CD14-positive monocyte (primary cell): ENCODE measurements around the gene HOXA13. TPM values are rescaled to one million over a fixed set of nuclear protein-coding genes. Genes with fewer than 3 reads are reported as not detected.
A peak's percentile ranks its signal among the peaks of the same experiment; 100 is the strongest.

Source experiments
- DNase-seq, 3 donors: peaks; one replicate each; pipeline ENCODE4 v3.0.0-alpha.2; 2011 to 2022
- H2AFZ ChIP-seq: 2 replicates; pipeline ENCODE4 v1.6.0; 2012; ENCODE audit warnings: mild to moderate bottlenecking, low read depth, low read length, inconsistent platforms; ENCODE audit not compliant: insufficient read depth, poor library complexity, severe bottlenecking
- H3K27ac ChIP-seq, 2 donors: 1 replicate in 1 of 2; 2 replicates in 1 of 2; pipeline ENCODE4 v1.5.1; 2012 to 2013; ENCODE audit warnings: low read length in 2 of 2, control low read depth in 1 of 2, inconsistent platforms in 1 of 2, low read depth in 1 of 2, mild to moderate bottlenecking in 1 of 2
- H3K27me3 ChIP-seq, 2 donors: one replicate each; pipeline versions ENCODE4 v1.6.0 to v1.6.1; 2011 to 2013; ENCODE audit warnings: low read length in 2 of 2; ENCODE audit not compliant: control insufficient read depth in 2 of 2, insufficient read depth in 2 of 2
- H3K36me3 ChIP-seq, 2 donors: replicated peaks in 1 of 2; 1 replicate in 1 of 2; 2 replicates in 1 of 2; pipeline versions ENCODE4 v1.5.1 to v1.6.1; 2012 to 2013; ENCODE audit warnings: low read length in 2 of 2, control low read depth in 1 of 2, inconsistent platforms in 1 of 2, mild to moderate bottlenecking in 1 of 2; ENCODE audit not compliant: insufficient read depth in 2 of 2, control insufficient read depth in 1 of 2
- H3K4me1 ChIP-seq, 2 donors: 1 replicate in 1 of 2; 2 replicates in 1 of 2; pipeline versions ENCODE4 v1.5.1 to v1.6.1; 2012 to 2013; ENCODE audit warnings: low read length in 2 of 2, control low read depth in 1 of 2, inconsistent platforms in 1 of 2, mild to moderate bottlenecking in 1 of 2, moderate library complexity in 1 of 2; ENCODE audit not compliant: insufficient read depth in 2 of 2, control insufficient read depth in 1 of 2
- H3K4me2 ChIP-seq: replicated peaks from 2 replicates; pipeline ENCODE3; 2012; ENCODE audit warnings: low read length, moderate library complexity, mild to moderate bottlenecking; ENCODE audit not compliant: poor library complexity, severe bottlenecking; ENCODE audit errors: extremely low read depth
- H3K4me3 ChIP-seq, 3 experiments: fragments of 200-600 bp in 1 of 3; sonication (generic) in 1 of 3; replicated peaks in 1 of 3; 1 replicate in 2 of 3; 2 replicates in 1 of 3; pipeline ENCODE4 v1.5.1; 2011 to 2013; ENCODE audit warnings: low read length in 3 of 3, mild to moderate bottlenecking in 3 of 3, control low read depth in 2 of 3, low read depth in 2 of 3, inconsistent platforms in 1 of 3, moderate library complexity in 1 of 3
- H3K79me2 ChIP-seq: 2 replicates; pipeline ENCODE4 v1.6.0; 2012; ENCODE audit warnings: mild to moderate bottlenecking, control low read depth, inconsistent platforms, low read length, moderate library complexity; ENCODE audit not compliant: insufficient read depth
- H3K9ac ChIP-seq: 2 replicates; pipeline ENCODE4 v1.6.0; 2017; ENCODE audit warnings: low read length, mild to moderate bottlenecking; ENCODE audit not compliant: insufficient read depth, poor library complexity, severe bottlenecking
- H3K9me3 ChIP-seq, 2 donors: replicated peaks in 1 of 2; 1 replicate in 1 of 2; 2 replicates in 1 of 2; pipeline versions ENCODE4 v1.5.1 to v1.6.1; 2012 to 2013; ENCODE audit warnings: low read length in 2 of 2, control low read depth in 1 of 2; ENCODE audit not compliant: control insufficient read depth in 1 of 2, insufficient read depth in 1 of 2
- H4K20me1 ChIP-seq: 2 replicates; pipeline ENCODE4 v1.6.0; 2012; ENCODE audit warnings: mild to moderate bottlenecking, low read length, control low read depth, moderate library complexity; ENCODE audit not compliant: insufficient read depth
- H3K27ac Mint-ChIP-seq, 7 donors: one replicate each; pipeline ENCODE4 v1.8.0; 2020; ENCODE audit warnings: mild to moderate bottlenecking in 7 of 7, mixed read lengths in 7 of 7, moderate library complexity in 6 of 7, inconsistent platforms in 2 of 7
- H3K27me3 Mint-ChIP-seq, 3 donors: one replicate each; pipeline ENCODE4 v1.8.0; 2021 to 2022; ENCODE audit warnings: low read depth in 3 of 3, mild to moderate bottlenecking in 3 of 3, mixed read lengths in 3 of 3, moderate library complexity in 3 of 3, inconsistent platforms in 1 of 3
- H3K36me3 Mint-ChIP-seq, 2 donors: one replicate each; pipeline ENCODE4 v1.8.0; 2020; ENCODE audit warnings: mixed read lengths in 2 of 2, inconsistent platforms in 1 of 2, mild to moderate bottlenecking in 1 of 2
- H3K4me1 Mint-ChIP-seq: one replicate; pipeline ENCODE4 v1.8.0; 2020; ENCODE audit warnings: mild to moderate bottlenecking, mixed read lengths
- H3K4me3 Mint-ChIP-seq, 2 donors: one replicate each; pipeline ENCODE4 v1.8.0; 2020; ENCODE audit warnings: mild to moderate bottlenecking in 2 of 2, mixed read lengths in 2 of 2, moderate library complexity in 1 of 2
- H3K9me3 Mint-ChIP-seq, 7 donors: one replicate each; pipeline ENCODE4 v1.8.0; 2020 to 2022; ENCODE audit warnings: mixed read lengths in 7 of 7, mild to moderate bottlenecking in 6 of 7, moderate library complexity in 6 of 7, inconsistent platforms in 2 of 7
- CTCF ChIP-seq: fragments of 200-600 bp; IDR thresholded peaks from one replicate; pipeline ENCODE4 v1.8.0; 2022; ENCODE audit warnings: antibody characterized with exemption, mild to moderate bottlenecking
- WGBS: methylation state at CpG from one replicate; pipeline ENCODE4 v1.1.5; 2013; ENCODE audit warnings: missing lambda C conversion rate; ENCODE audit not compliant: insufficient coverage; 5-methylcytosine and 5-hydroxymethylcytosine counted together
- intact Hi-C, 2 donors: fragments of 100-400 bp; cut with micrococcal nuclease; formaldehyde crosslinking; loops; one replicate each; pipeline versions ENCODE4 v1.15.0 to v1.15.1; 2023
- polyA plus RNA-seq, 3 donors: library from polyadenylated mRNA; depleted of rRNA in 1 of 3; unstranded in 2 of 3; stranded (reverse) in 1 of 3; fragments of 300-500 nt in 2 of 3; fragments of >200 nt in 1 of 3; fragmentation: Illumina TruSeq in 2 of 3; gene quantifications; 1 replicate in 2 of 3; 2 replicates in 1 of 3; pipeline ENCODE4 v1.2.3, GENCODE V29; 2012 to 2021

HOXA13 gene
- polyA plus RNA-seq, 3 donors: not detected

DNA sequence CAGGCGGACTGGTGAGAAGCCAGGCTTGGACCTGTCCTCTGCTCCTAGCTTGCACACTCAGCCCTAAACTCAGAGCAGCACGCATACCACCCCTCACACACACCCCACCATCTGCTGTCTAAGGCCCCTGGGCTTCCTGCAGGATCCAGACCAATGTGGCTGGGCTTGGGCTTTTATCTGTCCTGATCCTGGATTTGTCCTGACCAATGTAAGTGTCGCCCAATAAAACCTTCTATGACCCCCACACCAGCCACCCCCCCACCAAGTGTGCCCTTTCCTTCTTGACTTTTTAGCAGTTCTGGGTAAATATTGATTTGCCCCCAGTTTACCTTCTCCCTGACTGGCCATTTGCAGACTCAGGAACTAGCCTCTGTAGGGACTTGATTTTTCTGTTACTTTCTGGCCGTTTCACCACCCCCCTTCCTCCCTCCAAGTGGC lies 1.7 kb upstream of the HOXA13 start:
- peaks cover 90 to 96% (median 93%) of the 10 kb centered on the region in 3 donors for H3K27me3 Mint-ChIP-seq
- Histone ChIP-seq H3K36me3 (no peaks in the 10 kb centered on the region), H3K4me3 (peak overlapping the region in 2 of 3 experiments; percentile 15 to 72), H3K27ac (no peak overlapping the region), H3K9me3 (peaks cover 0 to 47% of the 10 kb centered on the region in 2 donors), H3K4me2 (peak overlapping the region; percentile 78), H4K20me1 (no peaks in the 10 kb centered on the region), H3K4me1 (peaks cover 41 to 48% of the 10 kb centered on the region in 2 donors), H2AFZ (peak overlapping the region; percentile 18), H3K79me2 (no peaks in the 10 kb centered on the region), H3K27me3 (peaks cover 88 to 94% of the 10 kb centered on the region in 2 donors), H3K9ac (no peak overlapping the region)
- peak overlapping the region in 1 of 7 donors; percentile 62 for H3K27ac Mint-ChIP-seq
- peak overlapping the region; percentile 78 to 95 for H3K4me3 Mint-ChIP-seq
- no peak for TF ChIP-seq CTCF
- H3K4me1 Mint-ChIP-seq: peaks cover 61% of the 10 kb centered on the region
- WGBS: 0% methylated on average over 1 of the region's 4 CpGs
- intact Hi-C loops: loop anchor here (5.0 to 10.0 kb wide), 3 partner anchors 34 to 893 kb away; partner anchors contain the start of genes EVX1 (in 1 of the 2) and HOXA9 (in 1 of the 2)
- peaks cover 8 to 23% of the 10 kb centered on the region in 2 donors for H3K36me3 Mint-ChIP-seq
- H3K9me3 Mint-ChIP-seq: peaks cover 0 to 48% (median 31%) of the 10 kb centered on the region in 7 donors
- DNase-seq: no peak

DNA sequence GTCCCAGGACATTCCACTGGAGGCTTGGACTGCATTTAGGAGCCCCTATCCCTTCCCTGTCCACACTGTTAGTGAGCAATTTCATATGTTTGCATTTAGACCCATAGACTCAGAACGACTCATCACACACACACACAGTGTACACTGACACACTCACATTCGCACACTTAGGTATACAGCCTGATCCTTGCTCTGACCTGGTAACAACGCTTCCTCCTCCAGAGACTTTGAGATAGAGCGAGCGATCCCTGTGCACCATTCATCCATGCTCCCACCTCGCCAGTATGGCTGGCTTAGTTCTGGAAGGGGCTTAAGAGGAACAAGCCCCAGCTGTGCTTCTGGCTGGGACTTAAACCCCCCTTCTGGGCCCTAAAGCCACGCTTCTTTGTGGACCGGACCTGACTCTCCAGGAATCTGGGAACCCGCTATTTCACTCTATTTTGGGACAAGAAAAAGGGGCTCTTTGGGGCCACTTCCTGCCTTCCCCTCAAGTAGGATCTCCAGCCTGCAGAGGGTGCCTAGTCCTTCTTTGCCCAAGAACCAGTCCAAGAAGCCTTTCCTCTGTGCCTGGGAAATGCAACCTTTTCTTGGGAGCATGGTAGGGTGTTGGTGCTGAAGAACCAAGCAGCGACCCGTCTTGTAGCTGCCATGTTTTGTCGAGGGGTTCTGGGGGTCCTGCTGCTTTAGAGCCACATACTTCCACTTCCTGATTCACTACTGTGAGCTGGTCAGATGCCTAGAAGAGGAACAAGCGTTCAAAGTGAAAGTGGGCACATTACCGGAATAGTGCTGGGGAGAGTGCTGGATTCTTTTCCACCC lies 1.1 kb upstream of the HOXA13 start:
- peak; percentile 61 to 74 (median 73) for DNase-seq
- Histone ChIP-seq H3K27me3 (peaks cover 87 to 94% of the 10 kb centered on the region in 2 donors), H3K36me3 (no peaks in the 10 kb centered on the region), H3K79me2 (no peaks in the 10 kb centered on the region), H3K9me3 (peaks cover 0 to 44% of the 10 kb centered on the region in 2 donors), H3K4me3 (peak overlapping the region in 2 of 3 experiments; percentile 15 to 72), H2AFZ (peak overlapping the region; percentile 18), H4K20me1 (no peaks in the 10 kb centered on the region), H3K27ac (no peak overlapping the region), H3K4me2 (peak overlapping the region; percentile 78), H3K4me1 (peaks cover 41 to 48% of the 10 kb centered on the region in 2 donors), H3K9ac (no peak overlapping the region)
- H3K27me3 Mint-ChIP-seq: peaks cover 88 to 94% (median 91%) of the 10 kb centered on the region in 3 donors
- H3K36me3 Mint-ChIP-seq: peaks cover 7 to 23% of the 10 kb centered on the region in 2 donors
- H3K27ac Mint-ChIP-seq: peak overlapping the region in 1 of 7 donors; percentile 62
- peaks cover 61% of the 10 kb centered on the region for H3K4me1 Mint-ChIP-seq
- TF ChIP-seq CTCF: no peak
- intact Hi-C loops: loop anchor here (5.0 to 10.0 kb wide), 3 partner anchors 34 to 894 kb away; partner anchors contain the start of genes EVX1 (in 1 of the 2) and HOXA9 (in 1 of the 2)
- 10% methylated on average over 5 of the region's 14 CpGs for WGBS
- H3K4me3 Mint-ChIP-seq: peak overlapping the region; percentile 78 to 95
- H3K9me3 Mint-ChIP-seq: peaks cover 0 to 45% (median 31%) of the 10 kb centered on the region in 7 donors
